ENCODE results near the gene PTPRN2. TPM values are rescaled to one million over a fixed set of nuclear protein-coding genes. Genes with fewer than 3 reads are reported as not detected.

Gene PTPRN2
- total and polyA plus RNA-seq, 2 donors (not counting 3 experiments of a cell fraction or from before 2014, with no cell fraction given) = 0.62 to 0.88 TPM

- Histone ChIP-seq H3K4me3 (replicated peaks in 1 of 3; ENCODE audit: insufficient read depth in 1 of 3, low read depth in 1 of 3, low read length in 3 of 3) (no peak overlapping the region), H2AFZ (ENCODE audit: low read depth, low read length) (no peak overlapping the region), H3K27me3 (ENCODE audit: control insufficient read depth in 2 of 2, insufficient read depth in 2 of 2, low read length in 2 of 2) (no peaks in the 10 kb centered on the region), H3K9ac (replicated peaks; ENCODE audit: extremely low read depth, insufficient read depth, low read length) (no peak overlapping the region), H3K9me3 (replicated peaks; ENCODE audit: control insufficient read depth, insufficient read depth, low read length) (no peaks in the 10 kb centered on the region), H3K4me1 (ENCODE audit: control insufficient read depth, extremely low read depth, insufficient read depth, low read length) (no peaks in the 10 kb centered on the region), H3K79me2 (ENCODE audit: control insufficient read depth, insufficient read depth, low read length) (no peaks in the 10 kb centered on the region), H3K27ac (ENCODE audit: insufficient read depth, low read depth, low read length) (no peak overlapping the region), H4K20me1 (replicated peaks; ENCODE audit: control insufficient read depth, extremely low read depth, insufficient read depth, low read length) (no peaks in the 10 kb centered on the region), H3K4me2 (ENCODE audit: insufficient read depth, low read length) (no peak overlapping the region), H3K36me3 (ENCODE audit: control insufficient read depth in 2 of 2, extremely low read depth in 1 of 2, insufficient read depth in 2 of 2, low read length in 2 of 2) (no peaks in the 10 kb centered on the region), H3K9me1 (replicated peaks; ENCODE audit: control insufficient read depth, extremely low read depth, insufficient read depth, low read length) (no peaks in the 10 kb centered on the region)
- dilution Hi-C loops (cut with MboI; ENCODE audit: extremely low pct_ligation_motif_present, low sequenced_read_pairs) = no loop called here
- DNase-seq (ENCODE audit: low read depth, low spot score) (no peak), FAIRE-seq (no peak)
- CTCF ChIA-PET = no interaction called here
- BruUV-seq (replicated peaks) = no TSS peak
- intact Hi-C loops (cut with micrococcal nuclease) = no loop called here
- TF ChIP-seq GATA2 (IDR thresholded peaks at IDR 0.05; ENCODE audit: insufficient read depth, insufficient read length, low read depth, low read length) (no peak), POLR2A (IDR thresholded peaks at IDR 0.05; ENCODE audit: low read depth, low read length) (no peak)
- POLR2A ChIA-PET = no interaction called here
These were observed 700.2 kb downstream of the PTPRN2 start for GRCh38 chr7:157887400-157887799.

GRCh38 chr7:157886711-157887110 lies 700.9 kb downstream of the PTPRN2 start:
- H3K27ac ChIP-seq (ENCODE audit: insufficient read depth, low read depth, low read length) = no peak overlapping the region
- no peak for DNase-seq (ENCODE audit: low read depth, low spot score)
- dilution Hi-C loops (cut with MboI; ENCODE audit: extremely low pct_ligation_motif_present, low sequenced_read_pairs) = no loop called here
- CTCF ChIA-PET = no interaction called here
- H3K4me2 ChIP-seq (ENCODE audit: insufficient read depth, low read length) = no peak overlapping the region
- no peaks in the 10 kb centered on the region for H4K20me1 ChIP-seq (replicated peaks; ENCODE audit: control insufficient read depth, extremely low read depth, insufficient read depth, low read length)
- no peaks in the 10 kb centered on the region for H3K79me2 ChIP-seq (ENCODE audit: control insufficient read depth, insufficient read depth, low read length)
- FAIRE-seq = no peak
- no peaks in the 10 kb centered on the region for H3K9me1 ChIP-seq (replicated peaks; ENCODE audit: control insufficient read depth, extremely low read depth, insufficient read depth, low read length)
- H2AFZ ChIP-seq (ENCODE audit: low read depth, low read length) = no peak overlapping the region
- no peaks in the 10 kb centered on the region for H3K9me3 ChIP-seq (replicated peaks; ENCODE audit: control insufficient read depth, insufficient read depth, low read length)
- POLR2A ChIA-PET = no interaction called here
- no peak for TF ChIP-seq EZH2 (IDR thresholded peaks at IDR 0.05; ENCODE audit: borderline replicate concordance, low read depth, low read length, severe bottlenecking)
- no peak for TF ChIP-seq FOS (IDR thresholded peaks at IDR 0.05; ENCODE audit: borderline replicate concordance, insufficient read depth, low read length)
- no peak for TF ChIP-seq JUN (IDR thresholded peaks at IDR 0.05; ENCODE audit: borderline replicate concordance, insufficient read depth, insufficient read length, low read depth)
- no peak for TF ChIP-seq MYC (IDR thresholded peaks at IDR 0.05; ENCODE audit: low read depth, low read length)
- no peak for TF ChIP-seq POLR2AphosphoS5 (IDR thresholded peaks at IDR 0.05; ENCODE audit: insufficient read depth, low read depth, low read length)
- no peak for TF ChIP-seq POLR2A (IDR thresholded peaks at IDR 0.05; ENCODE audit: low read depth, low read length)
- TF ChIP-seq CTCF (IDR thresholded peaks at IDR 0.05; ENCODE audit: extremely low read depth in 1 of 2, insufficient read depth in 1 of 2, low read depth in 1 of 2, low read length in 2 of 2) = no peak
- no peak for TF ChIP-seq GATA2 (IDR thresholded peaks at IDR 0.05; ENCODE audit: insufficient read depth, insufficient read length, low read depth, low read length)
- no peak for TF ChIP-seq MAX (IDR thresholded peaks at IDR 0.05; ENCODE audit: insufficient read depth, insufficient read length)
- intact Hi-C loops (cut with micrococcal nuclease) = no loop called here
- H3K27me3 ChIP-seq (ENCODE audit: control insufficient read depth in 2 of 2, insufficient read depth in 2 of 2, low read length in 2 of 2) = no peaks in the 10 kb centered on the region
- no TSS peak for BruUV-seq (replicated peaks)
- no peaks in the 10 kb centered on the region for H3K36me3 ChIP-seq (ENCODE audit: control insufficient read depth in 2 of 2, extremely low read depth in 1 of 2, insufficient read depth in 2 of 2, low read length in 2 of 2)
- H3K4me1 ChIP-seq (ENCODE audit: control insufficient read depth, extremely low read depth, insufficient read depth, low read length) = no peaks in the 10 kb centered on the region
- no peak overlapping the region for H3K9ac ChIP-seq (replicated peaks; ENCODE audit: extremely low read depth, insufficient read depth, low read length)
- H3K4me3 ChIP-seq (replicated peaks in 1 of 3; ENCODE audit: insufficient read depth in 1 of 3, low read depth in 1 of 3, low read length in 3 of 3) = no peak overlapping the region

Data from endothelial cell of umbilical vein (primary cell).